Forelimb muscle (tissue), 1 donor: Measurements from ENCODE around the gene ALB. TPM values are rescaled to one million over a fixed set of nuclear protein-coding genes. Genes with fewer than 3 reads are reported as not detected.

Experiments
- DNase-seq: peaks from one replicate; pipeline ENCODE4 v3.0.0-alpha.2; 2013; ENCODE audit warnings: low read depth
- polyA plus RNA-seq: library from polyadenylated mRNA; unstranded; fragments of 120-200 nt; gene quantifications from one replicate; pipeline ENCODE4 v1.2.1, GENCODE V29; 2013; ENCODE audit not compliant: insufficient read length

ALB gene
- polyA plus RNA-seq, 1 donor: 0.96 TPM

DNA sequence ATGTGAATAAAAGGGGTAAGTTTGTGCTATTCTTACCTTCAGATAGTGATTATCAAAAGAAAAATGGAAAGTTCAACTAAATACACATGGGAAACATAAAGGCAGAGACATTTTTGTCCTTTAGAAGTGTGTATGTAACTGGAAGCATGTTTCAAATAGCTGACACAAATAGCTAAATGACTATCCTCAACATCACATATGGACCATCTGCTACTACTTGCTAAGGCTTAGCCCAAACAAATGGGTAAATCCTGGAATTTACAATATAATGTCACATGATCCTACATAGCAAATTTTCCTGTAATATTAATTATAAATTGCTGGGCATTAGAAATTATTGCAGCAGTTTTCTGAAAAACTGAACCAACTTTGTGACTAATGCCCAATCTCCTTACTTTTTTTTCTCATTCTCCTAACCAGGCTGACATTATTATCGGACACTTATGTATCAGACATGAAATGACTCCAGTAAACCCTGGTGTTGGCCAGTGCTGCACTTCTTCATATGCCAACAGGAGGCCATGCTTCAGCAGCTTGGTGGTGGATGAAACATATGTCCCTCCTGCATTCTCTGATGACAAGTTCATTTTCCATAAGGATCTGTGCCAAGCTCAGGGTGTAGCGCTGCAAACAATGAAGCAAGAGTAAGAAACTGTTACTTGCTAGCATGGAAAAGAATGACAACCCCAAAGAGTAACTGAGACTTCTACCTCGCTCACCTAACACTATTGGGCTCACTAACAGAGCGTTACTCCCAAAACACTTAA is 48.1 kb downstream of the ALB start:
- no peak for DNase-seq

- no peak for DNase-seq
Observed at GRCh38 chr4:73452953-73453700, 49.0 kb downstream of the ALB start.

DNA sequence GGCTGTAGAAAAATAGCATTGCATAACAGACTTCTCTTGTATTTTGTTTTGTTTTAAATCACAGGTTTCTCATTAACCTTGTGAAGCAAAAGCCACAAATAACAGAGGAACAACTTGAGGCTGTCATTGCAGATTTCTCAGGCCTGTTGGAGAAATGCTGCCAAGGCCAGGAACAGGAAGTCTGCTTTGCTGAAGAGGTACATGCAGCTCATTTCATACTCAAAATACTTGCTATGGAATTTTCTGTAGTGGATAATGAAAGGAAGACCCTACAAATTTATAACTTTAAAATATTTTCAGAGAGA is 49.6 kb downstream of the ALB start:
- DNase-seq: no peak

DNA sequence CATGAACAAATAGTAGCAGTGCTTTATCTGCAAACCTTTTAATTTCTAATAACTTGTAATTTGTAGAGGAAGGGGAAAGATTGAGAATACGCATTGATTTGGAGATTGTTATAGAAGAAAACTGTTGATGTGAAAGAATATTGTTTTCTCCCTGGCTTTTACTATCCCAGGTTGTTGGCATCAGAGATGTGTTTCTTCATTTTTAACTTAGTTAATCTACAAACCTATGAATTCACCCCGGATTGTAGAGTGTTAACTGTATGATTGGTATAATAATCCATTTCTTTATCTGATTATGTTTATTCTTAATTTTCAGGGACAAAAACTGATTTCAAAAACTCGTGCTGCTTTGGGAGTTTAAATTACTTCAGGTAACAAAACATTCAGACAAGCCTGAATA is 50.8 kb downstream of the ALB start:
- DNase-seq: no peak

DNA sequence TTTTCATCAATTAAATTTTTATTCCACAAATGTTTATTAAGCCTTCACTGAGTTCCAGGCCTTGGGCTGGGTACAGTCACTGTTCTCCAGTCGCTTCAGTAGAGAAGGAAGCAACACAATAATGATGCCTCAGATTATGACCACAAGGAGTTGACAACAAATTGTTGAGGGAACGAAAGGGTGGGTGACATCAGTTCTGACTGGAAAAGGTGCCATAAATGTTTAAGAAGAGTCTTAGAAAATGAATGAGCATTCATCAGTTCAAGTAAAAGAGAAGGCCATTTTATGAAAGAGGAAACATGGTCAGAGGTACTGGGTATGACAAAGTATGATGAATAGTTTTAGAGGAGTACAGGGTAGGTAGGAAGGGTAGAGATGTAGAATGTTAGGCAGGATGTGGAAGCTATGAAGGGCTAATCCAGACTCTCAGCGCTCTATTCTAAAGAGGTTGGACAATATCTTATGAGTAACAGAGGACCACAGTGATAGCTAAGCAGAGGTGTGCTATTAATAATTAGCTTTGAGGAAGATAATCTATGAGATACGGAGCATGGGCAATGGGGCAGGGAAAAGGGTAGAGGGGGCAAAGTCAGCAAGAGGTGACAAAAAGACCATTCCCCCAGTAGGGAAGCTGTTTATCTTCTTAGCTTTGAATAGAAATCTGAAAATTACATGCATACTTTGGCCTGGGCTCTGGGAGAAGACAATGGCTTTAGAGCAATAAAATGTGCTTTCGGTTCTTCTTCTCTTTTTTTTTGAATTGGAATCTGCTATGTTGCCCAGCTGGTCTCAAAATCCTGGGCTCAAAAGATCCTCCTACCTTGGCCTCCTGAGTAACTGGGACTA is 52.3 kb downstream of the ALB start:
- DNase-seq: no peak

DNA sequence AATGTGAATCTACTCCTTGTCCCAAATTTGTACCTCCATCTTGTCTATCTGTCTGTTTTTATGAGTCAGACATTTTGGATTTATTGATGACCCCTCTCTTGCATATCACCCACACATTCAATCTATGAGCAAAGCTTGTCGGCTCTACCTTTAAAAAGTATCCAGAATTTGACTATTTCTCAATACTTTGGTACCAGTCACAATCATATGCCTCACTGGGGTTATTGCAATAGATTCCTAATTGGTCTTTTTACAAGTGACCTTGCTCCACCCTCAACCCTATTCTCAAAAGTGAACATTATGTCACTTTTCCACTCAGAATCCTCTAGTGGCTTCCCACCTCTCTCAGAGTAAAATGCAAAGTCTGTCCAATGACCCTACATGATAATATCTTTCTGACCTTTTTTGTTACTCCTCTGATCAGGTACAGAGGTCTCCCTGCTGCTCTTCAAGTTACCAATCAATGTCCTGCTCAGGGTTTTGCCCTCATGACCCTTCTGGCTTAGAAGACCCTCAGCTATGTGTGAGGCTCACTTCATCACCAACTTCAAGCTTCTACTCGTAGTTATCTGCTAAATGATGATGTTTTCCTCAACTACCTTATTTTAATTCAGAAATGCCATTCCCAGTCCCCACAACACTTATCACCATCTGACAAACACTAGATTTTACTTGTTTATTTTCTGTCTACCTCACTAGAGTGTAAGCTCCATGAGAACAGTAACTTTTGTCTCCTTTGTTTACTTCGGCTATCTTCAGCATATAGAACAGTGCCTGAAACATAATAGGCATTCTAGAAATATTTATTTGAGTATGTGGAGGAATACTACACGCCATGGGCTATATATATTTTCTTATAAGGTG is 54.3 kb downstream of the ALB start:
- no peak for DNase-seq

GRCh38 chr4:73459048-73459421 is 54.9 kb downstream of the ALB start:
- DNase-seq: no peak

GRCh38 chr4:73460913-73461522 is 56.9 kb downstream of the ALB start:
- DNase-seq: no peak

DNA sequence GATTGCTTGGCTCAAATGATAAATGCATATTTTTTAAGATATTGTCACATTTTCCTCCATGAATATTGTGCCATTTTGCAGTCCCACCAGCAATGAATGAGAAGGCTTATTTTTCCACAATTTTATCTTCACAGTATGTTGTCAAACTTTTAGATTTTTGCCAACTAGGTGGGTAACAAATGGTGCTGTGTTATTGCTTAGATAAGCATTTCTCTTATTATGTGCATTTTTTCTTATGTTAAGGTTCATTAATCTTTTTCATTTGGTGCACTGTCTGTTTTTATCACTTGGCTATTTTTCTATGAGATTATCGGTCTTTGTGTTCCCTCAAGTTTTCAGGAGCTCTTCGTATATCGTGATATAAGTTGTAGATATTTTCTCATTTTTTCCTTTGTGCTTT is 64.1 kb downstream of the ALB start:
- no peak for DNase-seq

DNA sequence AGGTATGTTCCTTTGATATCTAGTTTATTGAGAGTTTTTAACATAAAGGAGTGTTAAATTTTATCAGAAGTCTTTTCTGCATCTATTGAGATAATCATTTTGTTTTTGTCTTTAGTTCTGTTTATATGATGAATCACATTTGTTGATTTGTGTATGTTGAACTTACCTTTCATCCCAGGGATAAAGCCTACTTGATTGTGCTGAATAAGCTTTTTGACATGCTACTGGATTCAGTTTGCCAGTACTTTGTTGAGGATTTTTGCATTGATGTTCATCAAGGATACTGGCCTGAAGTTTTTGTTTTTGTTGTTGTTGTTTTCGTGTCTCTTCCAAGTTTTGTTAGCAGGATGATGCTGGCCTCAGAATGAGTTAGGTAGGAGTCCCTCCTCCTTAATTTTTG is 66.6 kb downstream of the ALB start:
- DNase-seq: no peak

Other genes with a start within 250 kb of the ALB start
- gene ANKRD17, start 145.5 kb upstream of the ALB start, polyA plus RNA-seq: 46.3 TPM
- not detected for gene AFP, start 31.9 kb downstream of the ALB start, polyA plus RNA-seq
- gene AFM, start 77.5 kb downstream of the ALB start, polyA plus RNA-seq: not detected
- gene RASSF6, start 216.1 kb downstream of the ALB start, polyA plus RNA-seq: not detected